ENCODE data around the gene HNRNPF. TPM values are rescaled to one million over a fixed set of nuclear protein-coding genes. Genes with fewer than 3 reads are reported as not detected.
"Not testable (repeated sequence)": the region's sequence is repeated elsewhere in the genome, so short reads cannot be mapped to it uniquely, and the experiment has no call there.

The HNRNPF gene
- total RNA-seq, 1 donor = 235 TPM

DNA sequence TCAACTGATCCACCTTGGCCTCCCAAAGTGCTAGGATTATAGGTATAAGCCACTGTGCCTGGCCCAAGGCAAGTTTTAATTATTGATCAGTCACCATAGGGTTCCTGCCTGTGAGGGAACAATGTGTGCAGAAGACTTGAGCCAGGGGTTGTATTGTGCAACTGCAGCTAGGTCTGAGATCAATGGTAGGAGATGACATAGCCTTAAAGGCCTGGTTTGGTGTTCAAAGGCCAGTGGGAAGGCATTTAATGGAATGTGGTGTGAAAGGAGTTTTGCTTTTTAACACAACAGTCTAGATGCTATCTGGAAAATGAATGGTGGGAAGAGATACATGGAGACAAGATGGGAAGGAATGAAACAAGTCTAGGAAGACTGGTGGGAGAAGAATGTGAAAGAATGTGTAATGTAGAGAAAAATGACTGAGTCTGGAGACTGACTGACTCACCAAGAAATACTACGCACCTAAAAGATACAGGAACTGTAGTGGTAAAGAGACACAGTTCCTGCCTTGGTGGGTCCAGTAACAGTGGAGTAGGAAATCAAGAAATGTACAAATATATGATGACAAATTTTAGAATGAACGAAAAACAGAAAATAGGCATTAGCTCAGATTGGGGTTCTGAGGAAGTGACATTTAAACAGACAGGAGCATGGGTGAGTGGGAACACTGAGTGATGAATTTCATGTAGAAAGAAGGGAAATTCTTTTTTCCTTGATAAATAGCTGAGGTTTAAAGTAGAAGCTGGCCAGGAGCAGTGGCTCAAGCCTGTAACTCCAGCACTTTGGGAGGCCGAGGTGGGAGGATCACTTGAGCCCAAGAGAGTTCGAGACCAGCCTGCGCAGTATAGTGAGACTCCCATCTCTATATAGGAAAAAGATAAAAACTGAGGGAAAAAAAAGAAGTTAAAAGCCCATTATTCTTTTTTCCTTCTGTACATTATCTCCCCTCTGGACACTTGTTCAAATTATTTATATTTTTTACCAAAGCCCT, 9.4 kb downstream of the HNRNPF start:
- DNase-seq (ENCODE audit: low read depth in 2 of 3, low spot score in 2 of 3) = no peak

DNA sequence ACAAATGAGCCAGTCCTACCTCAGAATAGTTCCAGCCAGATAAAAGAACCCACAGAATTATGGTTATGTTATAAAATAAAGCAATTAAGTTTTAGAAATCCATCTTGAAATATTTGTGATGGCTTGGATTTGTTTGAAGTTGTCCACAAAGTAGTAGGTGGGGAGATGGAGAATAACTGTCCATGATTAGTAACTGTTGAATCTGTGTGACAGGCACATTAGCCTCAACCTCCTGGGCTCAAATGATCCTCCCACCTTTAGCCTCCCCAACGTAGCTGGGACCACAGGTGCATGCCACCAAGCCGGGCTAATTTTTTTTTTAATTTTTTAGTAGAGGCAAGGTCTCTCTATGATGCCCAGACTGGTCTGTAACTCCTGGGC, 10.1 kb downstream of the HNRNPF start:
- no peak for DNase-seq (ENCODE audit: low read depth in 2 of 3, low spot score in 2 of 3)

DNA sequence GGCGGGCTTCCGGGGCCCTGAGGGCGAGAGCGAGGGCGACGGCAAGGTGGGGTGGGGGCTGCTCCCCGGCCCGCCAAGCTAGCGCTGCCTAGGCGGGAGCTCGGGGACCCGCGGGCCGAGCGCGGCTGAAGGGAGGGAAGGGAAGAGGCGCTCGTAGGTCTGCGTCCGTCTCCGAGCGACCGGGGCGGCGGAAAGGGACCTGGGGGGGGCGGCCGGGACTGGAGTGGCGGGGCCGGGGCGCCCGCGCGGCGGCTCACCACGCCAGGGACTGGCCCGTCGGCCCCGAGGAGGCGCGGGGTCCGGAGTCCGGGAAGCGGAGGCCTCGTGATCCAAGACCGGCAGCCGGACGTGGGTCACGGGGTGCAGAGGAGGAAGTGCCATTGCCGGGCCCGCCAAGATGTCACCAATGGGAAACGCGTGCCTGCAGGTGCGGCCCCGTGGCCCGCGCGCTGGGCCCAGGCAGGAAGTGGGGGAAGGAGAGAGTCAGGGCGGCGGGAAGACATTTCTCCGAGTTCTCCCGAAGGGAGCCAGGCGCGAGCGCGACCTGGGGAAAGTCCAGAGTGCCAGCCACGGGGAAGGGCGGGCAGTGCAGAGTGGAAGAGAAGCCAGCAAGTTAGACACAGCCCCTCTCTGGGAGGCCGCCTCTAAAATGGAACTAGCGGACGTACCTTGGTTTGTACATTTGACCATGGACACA, 11.9 kb downstream of the HNRNPF start:
- peak in 2 of 3 donors; percentile 70 to 73 for DNase-seq (ENCODE audit: low read depth in 2 of 3, low spot score in 2 of 3)

- peak in 2 of 3 donors; percentile 20 to 44 for DNase-seq (ENCODE audit: low read depth in 2 of 3, low spot score in 2 of 3)
Observed at GRCh38 chr10:43396061-43396927, 12.7 kb downstream of the HNRNPF start.

GRCh38 chr10:43395571-43396060, 13.4 kb downstream of the HNRNPF start:
- no peak for DNase-seq (ENCODE audit: low read depth in 2 of 3, low spot score in 2 of 3)

DNA sequence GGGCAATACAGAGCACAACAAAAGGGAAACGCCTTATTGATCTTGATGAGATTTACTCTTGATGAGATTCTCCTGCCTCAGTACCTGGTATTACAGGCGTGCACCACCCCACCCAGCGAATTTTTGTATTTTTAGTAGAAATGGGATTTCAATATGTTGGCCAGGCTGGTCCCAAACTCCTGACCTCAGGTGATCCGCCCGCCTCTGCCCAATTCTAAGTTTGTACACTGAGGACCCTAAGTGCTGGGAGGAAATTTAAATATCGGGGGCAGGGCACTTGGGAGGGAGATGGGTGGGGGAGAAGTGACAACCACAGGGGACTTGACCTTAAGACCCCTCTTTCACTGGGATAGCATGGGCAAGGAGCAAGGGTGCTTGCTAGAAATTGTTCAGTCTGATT, 14.1 kb downstream of the HNRNPF start:
- DNase-seq (ENCODE audit: low read depth in 2 of 3, low spot score in 2 of 3) = no peak

DNA sequence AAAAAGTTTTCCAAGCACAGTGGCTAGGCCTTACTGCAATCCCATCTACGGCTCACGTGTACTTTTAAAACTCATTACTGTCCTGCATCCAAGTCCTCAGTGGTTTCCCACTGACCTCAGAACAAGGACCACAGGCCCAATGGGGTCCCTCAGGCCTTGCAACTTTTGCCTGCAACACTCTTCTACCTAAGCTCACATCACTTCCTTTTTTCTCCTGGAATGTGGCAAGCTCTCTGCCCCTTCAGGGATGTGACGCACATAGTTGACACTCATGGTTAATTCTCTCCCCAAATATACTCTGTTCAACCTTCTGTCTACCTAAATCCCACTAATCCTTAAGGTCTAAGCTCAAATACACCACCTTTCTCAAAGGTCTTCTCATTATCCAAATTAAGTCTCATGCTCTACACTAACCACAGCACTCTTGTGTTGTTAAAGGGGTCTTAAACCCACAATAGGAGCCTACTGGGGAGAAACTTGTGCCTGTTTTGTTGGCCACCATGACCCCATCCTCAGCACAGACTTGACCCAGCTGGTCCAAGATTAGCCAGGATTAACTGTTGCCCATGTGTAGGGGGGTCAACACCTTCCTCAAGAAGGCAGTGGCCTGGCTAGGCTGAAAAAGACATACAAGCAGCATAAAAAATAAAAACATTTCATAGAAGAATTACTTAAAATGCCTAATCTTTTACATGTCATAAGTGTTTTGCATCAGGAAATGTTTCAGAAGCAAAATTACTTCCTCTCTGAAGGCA, 15.2 kb downstream of the HNRNPF start:
- no peak for DNase-seq (ENCODE audit: low read depth in 2 of 3, low spot score in 2 of 3)

DNA sequence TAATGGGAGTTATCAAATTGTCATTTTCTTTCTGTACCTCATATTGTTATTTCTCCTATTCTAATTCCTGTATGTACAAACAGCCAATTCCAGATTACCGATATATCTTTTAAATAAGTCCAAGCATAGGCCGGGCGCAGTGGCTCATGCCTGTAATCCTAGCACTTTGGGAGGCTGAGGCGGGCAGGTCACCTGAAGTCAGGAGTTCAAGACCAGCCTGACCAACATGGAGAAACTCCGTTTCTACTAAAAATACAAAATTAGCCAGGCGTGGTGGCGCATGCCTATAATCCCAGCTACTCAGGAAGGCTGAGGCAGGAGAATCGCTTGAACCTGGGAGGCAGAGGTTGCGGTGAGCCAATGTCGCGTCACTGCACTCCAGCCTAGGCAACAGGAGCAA, 15.8 kb downstream of the HNRNPF start:
- not testable (repeated sequence) for DNase-seq (ENCODE audit: low read depth in 2 of 3, low spot score in 2 of 3)

DNA sequence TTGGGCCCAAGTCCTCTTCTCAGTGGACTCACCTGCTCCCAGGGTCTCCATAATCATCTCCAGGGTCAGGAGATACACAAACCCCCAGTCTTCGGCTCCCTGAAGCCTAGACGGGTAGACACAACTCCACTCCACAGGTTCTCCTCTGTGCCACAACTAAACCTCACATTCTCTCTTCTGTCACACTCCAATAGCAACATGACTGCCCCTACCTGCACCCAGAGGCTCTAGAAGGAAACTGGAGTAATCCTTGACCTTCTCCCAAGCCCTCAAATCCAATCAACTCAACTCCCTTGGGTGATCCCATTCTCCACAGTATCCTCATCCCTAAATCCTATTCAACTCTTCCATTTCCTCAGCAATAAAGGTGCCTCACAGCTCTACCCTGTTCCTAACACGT, 16.2 kb downstream of the HNRNPF start:
- no peak for DNase-seq (ENCODE audit: low read depth in 2 of 3, low spot score in 2 of 3)

DNA sequence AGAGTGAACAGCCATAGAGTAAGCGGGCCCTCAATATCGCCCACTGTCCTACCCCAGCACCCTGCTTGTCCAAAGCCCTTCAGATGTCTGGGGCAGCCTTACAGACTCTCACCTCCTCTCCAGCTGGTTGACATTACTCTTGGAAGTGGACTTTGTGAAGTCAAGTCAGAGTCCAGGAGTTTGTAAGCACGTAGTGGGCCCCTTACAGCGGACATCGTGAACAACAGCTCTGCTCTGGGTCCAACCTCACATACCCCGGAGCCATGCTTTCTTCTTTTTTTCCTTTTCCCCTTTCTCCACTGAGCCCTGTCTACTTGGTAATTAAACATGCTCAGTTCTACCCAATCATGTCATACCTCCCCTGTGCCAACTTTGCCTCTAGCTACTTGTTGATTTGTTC, 17.5 kb downstream of the HNRNPF start:
- no peak for DNase-seq (ENCODE audit: low read depth in 2 of 3, low spot score in 2 of 3)

GRCh38 chr10:43390759-43391158, 18.2 kb downstream of the HNRNPF start:
- DNase-seq (ENCODE audit: low read depth in 2 of 3, low spot score in 2 of 3) = peak in 2 of 3 donors; percentile 52 to 57

DNA sequence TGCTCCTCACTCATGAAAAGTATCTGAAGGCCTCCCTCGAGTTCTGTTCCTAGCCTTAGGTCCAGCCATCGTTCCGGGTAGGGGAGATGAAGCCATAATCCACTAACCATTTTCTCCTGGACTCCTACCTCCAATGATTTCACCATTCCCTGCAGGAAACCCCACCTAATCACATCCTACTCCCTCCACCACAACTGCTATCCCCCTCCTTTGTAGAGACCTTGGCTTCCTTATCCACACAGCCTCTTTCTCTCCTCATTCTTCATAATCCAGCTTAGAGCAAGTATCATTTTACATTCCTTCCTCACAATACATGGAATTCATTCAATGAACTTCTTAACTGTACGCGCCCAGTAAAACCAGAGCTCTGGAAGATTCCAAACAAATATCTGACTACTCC, 18.7 kb downstream of the HNRNPF start:
- no peak for DNase-seq (ENCODE audit: low read depth in 2 of 3, low spot score in 2 of 3)

- DNase-seq (ENCODE audit: low read depth in 2 of 3, low spot score in 2 of 3) = no peak
Observed at GRCh38 chr10:43389867-43390266, 19.1 kb downstream of the HNRNPF start.

DNA sequence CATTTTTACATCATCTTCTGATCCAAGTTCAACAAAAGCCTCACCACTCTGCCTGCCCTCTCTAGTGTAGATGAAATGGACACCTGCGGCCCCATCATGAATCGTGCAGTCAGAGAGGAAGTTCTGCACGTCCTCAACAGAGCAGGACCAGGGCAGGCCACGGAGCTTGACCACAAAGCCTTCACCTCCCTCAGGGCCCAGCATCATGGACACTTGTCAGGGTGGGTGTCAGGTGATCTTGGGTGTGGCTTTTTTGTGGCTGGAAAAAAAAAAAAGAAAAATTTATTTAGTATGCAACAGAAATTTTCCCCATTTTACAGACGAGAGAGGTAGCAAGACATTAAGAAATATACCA, 21.3 kb downstream of the HNRNPF start:
- DNase-seq (ENCODE audit: low read depth in 2 of 3, low spot score in 2 of 3) = no peak

DNA sequence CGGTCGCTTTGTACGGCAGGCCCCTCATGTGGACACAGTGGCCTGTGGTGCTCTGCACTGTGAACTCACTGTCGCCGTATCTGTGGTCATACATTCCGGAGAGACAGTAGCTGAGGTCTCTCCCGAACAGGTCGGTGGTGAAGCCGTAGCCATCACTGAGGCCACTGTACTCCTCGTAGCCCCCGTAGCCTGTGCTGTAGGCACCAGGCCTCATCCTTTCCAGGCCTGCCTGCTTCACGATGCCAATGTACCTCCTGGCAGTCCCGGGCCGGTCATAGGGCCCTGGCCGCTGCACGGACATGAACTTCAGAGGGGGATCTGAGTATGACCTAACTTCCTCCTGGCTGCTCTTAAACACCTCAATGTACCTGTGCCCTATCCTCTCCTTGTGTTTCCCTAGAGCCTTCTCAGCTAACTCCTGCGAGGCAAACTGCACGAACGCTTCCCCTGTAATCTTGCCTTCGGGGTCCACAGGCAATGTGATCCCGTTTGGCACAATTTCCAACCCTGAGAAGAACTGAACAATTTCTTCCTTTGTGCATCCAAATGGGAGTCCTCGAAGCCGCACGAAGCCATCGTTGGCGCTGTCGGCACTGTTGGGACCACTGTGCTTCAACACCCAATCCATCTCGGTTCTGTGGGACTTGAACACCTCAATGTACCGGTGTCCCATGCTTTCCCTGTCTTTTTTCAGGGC, 21.9 kb downstream of the HNRNPF start:
- DNase-seq (ENCODE audit: low read depth in 2 of 3, low spot score in 2 of 3) = no peak

GRCh38 chr10:43386549-43386948, 22.4 kb downstream of the HNRNPF start:
- DNase-seq (ENCODE audit: low read depth in 2 of 3, low spot score in 2 of 3) = no peak

DNA sequence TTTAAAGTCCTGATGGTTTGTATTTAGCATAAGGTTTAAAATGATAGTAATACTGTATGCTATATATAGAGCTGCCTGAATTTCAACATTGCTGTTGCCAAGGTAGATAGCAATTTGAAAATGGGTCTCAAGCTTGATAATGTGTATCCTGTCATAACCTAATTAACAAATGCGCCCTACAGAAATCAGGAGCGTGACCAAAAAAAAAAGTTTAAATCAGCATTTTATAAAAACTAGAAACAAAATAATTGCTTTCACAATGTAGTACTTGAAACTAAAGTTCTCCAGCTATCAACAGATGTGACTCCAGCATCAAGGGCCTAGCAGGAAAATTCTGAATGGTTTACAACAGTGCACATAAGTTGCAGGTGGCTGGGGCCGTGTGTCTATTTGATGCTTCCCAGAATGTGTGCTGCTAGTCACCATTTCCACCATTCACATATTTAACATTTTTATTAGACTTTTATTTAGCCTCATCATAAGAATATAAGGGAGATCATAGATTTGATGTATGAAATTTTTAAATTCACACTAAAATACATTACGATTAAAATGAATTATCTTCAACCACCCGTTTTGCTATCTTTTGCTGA, 23.5 kb downstream of the HNRNPF start:
- DNase-seq (ENCODE audit: low read depth in 2 of 3, low spot score in 2 of 3) = no peak

DNA sequence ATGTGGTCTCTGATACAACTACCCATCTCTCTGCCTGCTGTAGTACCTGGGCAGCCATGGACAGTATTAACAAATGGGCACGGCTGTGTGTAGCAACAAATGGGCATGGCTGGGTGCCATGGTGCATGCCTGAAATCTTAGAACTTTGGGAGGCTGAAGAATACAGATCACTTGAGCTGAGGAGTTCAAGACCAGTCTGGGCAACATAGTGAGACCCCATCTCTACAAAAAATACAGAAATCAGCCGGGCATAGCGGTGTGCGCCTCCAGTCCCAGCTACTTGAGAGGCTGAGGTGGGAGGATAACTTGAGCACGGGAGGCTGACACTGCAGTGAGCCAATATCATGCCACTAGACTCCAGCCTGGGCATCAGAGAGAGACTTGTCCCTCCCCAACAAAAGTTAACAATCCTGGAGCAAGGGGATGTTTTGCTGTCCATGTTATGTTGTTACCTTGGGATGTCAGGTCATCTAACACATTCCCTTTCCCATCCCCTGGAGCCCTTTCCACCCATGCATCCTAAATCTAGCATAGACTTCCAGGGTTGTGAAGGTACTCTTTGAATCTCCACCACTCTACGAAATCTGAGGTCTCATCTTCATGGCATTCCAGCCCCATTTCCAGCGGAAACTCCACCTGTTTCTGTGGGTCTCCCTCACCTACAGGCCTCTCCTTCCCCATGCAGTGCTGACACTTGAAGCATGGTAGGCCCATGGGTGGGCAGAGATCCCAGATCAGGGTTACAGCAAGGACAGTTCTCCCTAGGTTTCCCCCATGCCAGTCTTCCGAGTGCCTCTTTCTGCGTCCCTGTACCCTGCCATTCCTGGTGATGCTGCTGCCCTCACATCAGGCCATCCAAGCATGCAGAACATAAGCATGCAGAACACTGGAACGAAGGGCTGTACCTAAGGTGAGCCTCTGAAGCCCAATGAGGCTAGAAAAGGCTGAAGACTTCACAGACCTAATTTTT, 24.4 kb downstream of the HNRNPF start:
- DNase-seq (ENCODE audit: low read depth in 2 of 3, low spot score in 2 of 3) = no peak
